Caco-2 (cell line): ENCODE data around the gene GRK1. TPM values are rescaled to one million over a fixed set of nuclear protein-coding genes. Genes with fewer than 3 reads are reported as not detected.

Source experiments
- BruUV-seq: library from RNA; stranded (reverse); fragments of 400-500 nt; replicated peaks from 2 replicates; lab custom pipeline; 2021; lab: Mats Ljungman, UMichigan
- CTCF ChIA-PET: fragments of 300-600 bp; sonication (Branson Sonifier 250); formaldehyde crosslinking; loops from one replicate; lab custom pipeline; 2022; ENCODE audit warnings: antibody characterized with exemption; lab: Charles Lee
- POLR2A ChIA-PET: fragments of 300-600 bp; sonication (Branson Sonifier 250); formaldehyde crosslinking; loops from one replicate; lab custom pipeline; 2022; ENCODE audit warnings: antibody characterized with exemption; lab: Charles Lee
- DNase-seq, 2 experiments: peaks; one replicate each; pipeline versions ENCODE4 v3.0.0 to v3.0.0-alpha.2; 2020 to 2022
- H3K27me3 ChIP-seq: replicated peaks from 2 replicates; pipeline ENCODE4 v1.6.0; 2011; ENCODE audit warnings: low read length; ENCODE audit not compliant: control insufficient read depth, insufficient read depth
- H3K36me3 ChIP-seq: 2 replicates; pipeline ENCODE4 v1.5.1; 2011; ENCODE audit warnings: low read length; ENCODE audit not compliant: control insufficient read depth, insufficient read depth
- H3K4me1 ChIP-seq: fragments of 250-450 bp; sonication (Bioruptor Pico); 2 replicates; pipeline ENCODE4 v1.5.1; 2020; ENCODE audit warnings: mild to moderate bottlenecking
- H3K4me3 ChIP-seq: 2 replicates; pipeline ENCODE4 v1.5.1; 2011; ENCODE audit warnings: low read depth, mild to moderate bottlenecking, control low read depth, low read length
- H3K9me3 ChIP-seq: fragments of 250-450 bp; sonication (Bioruptor Pico); 2 replicates; pipeline ENCODE4 v1.5.1; 2020; ENCODE audit warnings: mild to moderate bottlenecking, moderate library complexity
- H3K27ac Mint-ChIP-seq: one replicate; pipeline ENCODE4 v1.8.0; 2022; ENCODE audit warnings: mixed read lengths; ENCODE audit not compliant: unreplicated experiment
- H3K27me3 Mint-ChIP-seq: one replicate; pipeline ENCODE4 v1.8.0; 2022; ENCODE audit warnings: mixed read lengths; ENCODE audit not compliant: insufficient read depth, unreplicated experiment
- H3K36me3 Mint-ChIP-seq: one replicate; pipeline ENCODE4 v1.8.0; 2022; ENCODE audit warnings: mild to moderate bottlenecking, mixed read lengths; ENCODE audit not compliant: insufficient read depth, unreplicated experiment
- H3K4me1 Mint-ChIP-seq: one replicate; pipeline ENCODE4 v1.8.0; 2022; ENCODE audit warnings: low read depth, mixed read lengths; ENCODE audit not compliant: unreplicated experiment
- H3K4me3 Mint-ChIP-seq: one replicate; pipeline ENCODE4 v1.8.0; 2022; ENCODE audit warnings: mild to moderate bottlenecking, moderate library complexity, mixed read lengths; ENCODE audit not compliant: unreplicated experiment
- H3K9me3 Mint-ChIP-seq: one replicate; pipeline ENCODE4 v1.8.0; 2022; ENCODE audit warnings: mixed read lengths; ENCODE audit not compliant: unreplicated experiment
- intact Hi-C: fragments of 100-400 bp; cut with micrococcal nuclease; formaldehyde crosslinking; loops from one replicate; pipeline ENCODE4 v1.10.0; 2022; ENCODE audit not compliant: unreplicated experiment
- total RNA-seq: library from RNA; stranded (reverse); gene quantifications from 2 replicates; pipeline ENCODE4 v1.2.3, GENCODE V29; 2022
- TF ChIP-seq, protein P1 (sequence below), 2 experiments: fragments of 200-600 bp in 1 of 2; IDR thresholded peaks; 1 replicate in 1 of 2; 2 replicates in 1 of 2; pipeline versions ENCODE4 v1.5.1 to v1.8.0; 2011 to 2022; ENCODE audit warnings: antibody characterized with exemption in 1 of 2, control low read depth in 1 of 2, inconsistent platforms in 1 of 2, low read depth in 1 of 2, low read length in 1 of 2, mild to moderate bottlenecking in 1 of 2, moderate library complexity in 1 of 2; ENCODE audit not compliant: insufficient read depth in 1 of 2, severe bottlenecking in 1 of 2, unreplicated experiment in 1 of 2

The GRK1 gene
- total RNA-seq, 1 experiment from 2014 or later = not detected

GRCh38 chr13:113665597-113666328 lies 1.3 kb upstream of the GRK1 start:
- Histone ChIP-seq H3K4me1 (no peaks in the 10 kb centered on the region), H3K36me3 (no peaks in the 10 kb centered on the region), H3K4me3 (no peak overlapping the region), H3K9me3 (peaks cover 8% of the 10 kb centered on the region; the same call in 1 of the 2 replicates), H3K27me3 (no peaks in the 10 kb centered on the region)
- DNase-seq = peak in 1 of 2 experiments; percentile 30
- ChIA-PET CTCF (no interaction called here), POLR2A (no interaction called here)
- Mint-ChIP-seq H3K27ac (no peak overlapping the region), H3K9me3 (peaks cover 12% of the 10 kb centered on the region), H3K4me1 (peaks cover 13% of the 10 kb centered on the region), H3K4me3 (no peak overlapping the region), H3K27me3 (no peaks in the 10 kb centered on the region), H3K36me3 (no peaks in the 10 kb centered on the region)
- no TSS peak for BruUV-seq
- intact Hi-C loops = no loop called here
- TF ChIP-seq, protein P1, sequence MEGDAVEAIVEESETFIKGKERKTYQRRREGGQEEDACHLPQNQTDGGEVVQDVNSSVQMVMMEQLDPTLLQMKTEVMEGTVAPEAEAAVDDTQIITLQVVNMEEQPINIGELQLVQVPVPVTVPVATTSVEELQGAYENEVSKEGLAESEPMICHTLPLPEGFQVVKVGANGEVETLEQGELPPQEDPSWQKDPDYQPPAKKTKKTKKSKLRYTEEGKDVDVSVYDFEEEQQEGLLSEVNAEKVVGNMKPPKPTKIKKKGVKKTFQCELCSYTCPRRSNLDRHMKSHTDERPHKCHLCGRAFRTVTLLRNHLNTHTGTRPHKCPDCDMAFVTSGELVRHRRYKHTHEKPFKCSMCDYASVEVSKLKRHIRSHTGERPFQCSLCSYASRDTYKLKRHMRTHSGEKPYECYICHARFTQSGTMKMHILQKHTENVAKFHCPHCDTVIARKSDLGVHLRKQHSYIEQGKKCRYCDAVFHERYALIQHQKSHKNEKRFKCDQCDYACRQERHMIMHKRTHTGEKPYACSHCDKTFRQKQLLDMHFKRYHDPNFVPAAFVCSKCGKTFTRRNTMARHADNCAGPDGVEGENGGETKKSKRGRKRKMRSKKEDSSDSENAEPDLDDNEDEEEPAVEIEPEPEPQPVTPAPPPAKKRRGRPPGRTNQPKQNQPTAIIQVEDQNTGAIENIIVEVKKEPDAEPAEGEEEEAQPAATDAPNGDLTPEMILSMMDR (IDR thresholded peaks at IDR 0.05; ENCODE audit: insufficient read depth in 1 of 2, low read depth in 1 of 2, low read length in 1 of 2, severe bottlenecking in 1 of 2, unreplicated experiment in 1 of 2) = no peak

GRCh38 chr13:113666329-113666670 lies 719 bp upstream of the GRK1 start:
- intact Hi-C loops = no loop called here
- POLR2A ChIA-PET = no interaction called here
- Mint-ChIP-seq H3K27ac (no peak overlapping the region), H3K9me3 (peaks cover 6% of the 10 kb centered on the region), H3K27me3 (no peaks in the 10 kb centered on the region), H3K4me1 (peaks cover 13% of the 10 kb centered on the region), H3K36me3 (no peaks in the 10 kb centered on the region), H3K4me3 (no peak overlapping the region)
- peak in 1 of 2 experiments; percentile 27 for DNase-seq
- no peaks in the 10 kb centered on the region for H3K27me3 ChIP-seq
- H3K4me3 ChIP-seq = no peak overlapping the region
- CTCF ChIA-PET = no interaction called here
- H3K4me1 ChIP-seq = no peaks in the 10 kb centered on the region
- TF ChIP-seq, protein P1 (IDR thresholded peaks at IDR 0.05; ENCODE audit: insufficient read depth in 1 of 2, low read depth in 1 of 2, low read length in 1 of 2, severe bottlenecking in 1 of 2, unreplicated experiment in 1 of 2) = no peak
- no TSS peak for BruUV-seq
- H3K9me3 ChIP-seq = peaks cover 3% of the 10 kb centered on the region; the same call in 1 of the 2 replicates
- no peaks in the 10 kb centered on the region for H3K36me3 ChIP-seq

GRCh38 chr13:113667771-113668490 lies 912 bp downstream of the GRK1 start:
- ChIA-PET CTCF (interaction anchor here (0.6 kb wide), 1 partner anchor 61 kb away, joined by 3 read pairs; no protein-coding TSS in a partner anchor), POLR2A (no interaction called here)
- intact Hi-C loops = no loop called here

More at GRCh38 chr13:113667771-113668490, 912 bp downstream of the GRK1 start:
- Histone ChIP-seq H3K4me3 (no peak overlapping the region), H3K9me3 (no peaks in the 10 kb centered on the region), H3K36me3 (no peaks in the 10 kb centered on the region), H3K27me3 (no peaks in the 10 kb centered on the region), H3K4me1 (no peaks in the 10 kb centered on the region)
- H3K27me3 Mint-ChIP-seq = no peaks in the 10 kb centered on the region
- no peak overlapping the region for H3K4me3 Mint-ChIP-seq
- peaks cover 13% of the 10 kb centered on the region for H3K4me1 Mint-ChIP-seq
- H3K36me3 Mint-ChIP-seq = no peaks in the 10 kb centered on the region
- peaks cover 11% of the 10 kb centered on the region for H3K9me3 Mint-ChIP-seq
- no peak overlapping the region for H3K27ac Mint-ChIP-seq
- peak in 1 of 2 experiments; percentile 21 for DNase-seq
- TF ChIP-seq, protein P1 (IDR thresholded peaks at IDR 0.05; ENCODE audit: insufficient read depth in 1 of 2, low read depth in 1 of 2, low read length in 1 of 2, severe bottlenecking in 1 of 2, unreplicated experiment in 1 of 2) = no peak
- no TSS peak for BruUV-seq
